SU-DHL-6 (cell line): Measurements from ENCODE around the gene NEK6.

ENCODE experiments used
- H2AFZ ChIP-seq: fragments of 200-600 bp; sonication (generic); 2 replicates; pipeline ENCODE4 v1.6.1; 2014; ENCODE audit warnings: low read depth, mild to moderate bottlenecking, moderate library complexity, mixed read lengths, antibody characterized with exemption, low read length; ENCODE audit not compliant: severe bottlenecking
- H3F3A ChIP-seq: fragments of 200-600 bp; shearing (Covaris generic); 2 replicates; pipeline ENCODE4 v1.6.0; 2016; ENCODE audit warnings: antibody characterized with exemption, mild to moderate bottlenecking; ENCODE audit not compliant: insufficient read depth
- H3K27ac ChIP-seq: fragments of 200-600 bp; sonication (generic); 2 replicates; pipeline ENCODE4 v1.5.1; 2016; ENCODE audit warnings: low read depth, mild to moderate bottlenecking, low read length, moderate library complexity, mixed read lengths
- H3K27me3 ChIP-seq: fragments of 200-600 bp; sonication (generic), shearing (Covaris generic); 2 replicates; pipeline ENCODE4 v1.6.0; 2014; ENCODE audit warnings: mild to moderate bottlenecking, low read length
- H3K36me3 ChIP-seq: fragments of 200-600 bp; sonication (generic); 2 replicates; pipeline ENCODE4 v1.6.1; 2014; ENCODE audit warnings: mild to moderate bottlenecking, low read length, mixed read lengths
- H3K4me2 ChIP-seq: fragments of 300-600, 200-600 bp; shearing (Covaris generic), sonication (generic); 2 replicates; pipeline ENCODE4 v1.6.0; 2014; ENCODE audit warnings: low read length, low read depth, mild to moderate bottlenecking; ENCODE audit not compliant: poor library complexity, severe bottlenecking
- H3K4me3 ChIP-seq: fragments of 200-600 bp; sonication (generic); 2 replicates; pipeline ENCODE4 v1.5.1; 2014; ENCODE audit warnings: antibody characterized with exemption, low read length, mild to moderate bottlenecking, mixed read lengths; ENCODE audit not compliant: insufficient read depth, poor library complexity, severe bottlenecking
- H3K79me2 ChIP-seq: fragments of 200-600 bp; sonication (generic); 2 replicates; pipeline ENCODE4 v1.6.1; 2014; ENCODE audit warnings: mild to moderate bottlenecking, low read length, moderate library complexity; ENCODE audit not compliant: insufficient read depth
- H3K9ac ChIP-seq: fragments of 200-600 bp; sonication (generic); 2 replicates; pipeline ENCODE4 v1.7.0; 2014; ENCODE audit warnings: mild to moderate bottlenecking, low read length
- H3K9me2 ChIP-seq: fragments of 200-600 bp; sonication (generic); replicated peaks from 2 replicates; pipeline ENCODE4 v1.6.1; 2014; ENCODE audit warnings: low read length; ENCODE audit not compliant: insufficient read depth
- H3K9me3 ChIP-seq: fragments of 200-600 bp; sonication (generic); 2 replicates; pipeline ENCODE4 v1.6.1; 2014; ENCODE audit warnings: low read length, mixed read lengths; ENCODE audit not compliant: insufficient read depth
- H4K20me1 ChIP-seq: fragments of 200-600 bp; sonication (generic); 2 replicates; pipeline ENCODE4 v1.6.1; 2014; ENCODE audit warnings: low read depth, mild to moderate bottlenecking, antibody characterized with exemption, low read length, moderate library complexity, mixed read lengths
- EZH2phosphoT487 ChIP-seq: fragments of 200-600 bp; sonication (generic), shearing (Covaris generic); conservative IDR thresholded peaks from 2 replicates; pipeline ENCODE4 v1.6.1; 2018; ENCODE audit warnings: mild to moderate bottlenecking, antibody characterized with exemption, low read length, moderate library complexity, mixed read lengths
- TF ChIP-seq, protein P1 (sequence below): fragments of 200-600 bp; sonication (generic); IDR thresholded peaks from one replicate; pipeline ENCODE4 v1.5.1; 2017; ENCODE audit warnings: antibody characterized with exemption, mild to moderate bottlenecking, low read length, moderate library complexity; ENCODE audit not compliant: insufficient read depth, poor library complexity, severe bottlenecking

NEK6 gene

DNA sequence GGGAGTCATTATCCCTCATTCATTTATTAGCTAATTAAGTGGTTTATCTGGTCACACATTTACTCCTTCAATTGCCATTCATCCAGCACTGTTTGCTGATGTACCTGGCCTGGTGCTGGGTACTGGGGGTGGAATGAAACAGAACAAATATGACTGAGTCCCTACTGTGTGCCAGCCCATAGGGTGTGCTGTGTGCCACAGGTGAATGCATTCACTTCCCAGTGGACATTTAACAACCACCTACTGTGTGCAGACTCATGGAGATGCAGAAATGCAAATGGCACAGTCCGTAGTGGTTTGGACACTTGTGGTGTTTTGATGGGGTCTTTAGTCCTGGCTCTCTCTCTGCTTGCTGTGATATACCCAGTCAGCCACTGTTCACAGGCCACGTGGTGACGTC is 10.5 kb downstream of the NEK6 start:
- Histone ChIP-seq H3K9me2 (no peaks in the 10 kb centered on the region), H3F3A (peaks cover 34% of the 10 kb centered on the region), H3K9me3 (no peaks in the 10 kb centered on the region), H3K36me3 (no peaks in the 10 kb centered on the region), H3K27me3 (no peaks in the 10 kb centered on the region), H3K79me2 (peaks cover 97% of the 10 kb centered on the region), H3K9ac (peak overlapping the region; percentile 54; the same call in 1 of the 2 replicates), H3K27ac (peak overlapping the region; percentile 98), H3K4me3 (no peak overlapping the region), H3K4me2 (peak overlapping the region; percentile 85), H4K20me1 (peaks cover 24% of the 10 kb centered on the region; the same call in 1 of the 2 replicates), H2AFZ (no peak overlapping the region)
- TF ChIP-seq, protein P1, sequence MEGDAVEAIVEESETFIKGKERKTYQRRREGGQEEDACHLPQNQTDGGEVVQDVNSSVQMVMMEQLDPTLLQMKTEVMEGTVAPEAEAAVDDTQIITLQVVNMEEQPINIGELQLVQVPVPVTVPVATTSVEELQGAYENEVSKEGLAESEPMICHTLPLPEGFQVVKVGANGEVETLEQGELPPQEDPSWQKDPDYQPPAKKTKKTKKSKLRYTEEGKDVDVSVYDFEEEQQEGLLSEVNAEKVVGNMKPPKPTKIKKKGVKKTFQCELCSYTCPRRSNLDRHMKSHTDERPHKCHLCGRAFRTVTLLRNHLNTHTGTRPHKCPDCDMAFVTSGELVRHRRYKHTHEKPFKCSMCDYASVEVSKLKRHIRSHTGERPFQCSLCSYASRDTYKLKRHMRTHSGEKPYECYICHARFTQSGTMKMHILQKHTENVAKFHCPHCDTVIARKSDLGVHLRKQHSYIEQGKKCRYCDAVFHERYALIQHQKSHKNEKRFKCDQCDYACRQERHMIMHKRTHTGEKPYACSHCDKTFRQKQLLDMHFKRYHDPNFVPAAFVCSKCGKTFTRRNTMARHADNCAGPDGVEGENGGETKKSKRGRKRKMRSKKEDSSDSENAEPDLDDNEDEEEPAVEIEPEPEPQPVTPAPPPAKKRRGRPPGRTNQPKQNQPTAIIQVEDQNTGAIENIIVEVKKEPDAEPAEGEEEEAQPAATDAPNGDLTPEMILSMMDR: no peak
- TF ChIP-seq EZH2phosphoT487: no peak

DNA sequence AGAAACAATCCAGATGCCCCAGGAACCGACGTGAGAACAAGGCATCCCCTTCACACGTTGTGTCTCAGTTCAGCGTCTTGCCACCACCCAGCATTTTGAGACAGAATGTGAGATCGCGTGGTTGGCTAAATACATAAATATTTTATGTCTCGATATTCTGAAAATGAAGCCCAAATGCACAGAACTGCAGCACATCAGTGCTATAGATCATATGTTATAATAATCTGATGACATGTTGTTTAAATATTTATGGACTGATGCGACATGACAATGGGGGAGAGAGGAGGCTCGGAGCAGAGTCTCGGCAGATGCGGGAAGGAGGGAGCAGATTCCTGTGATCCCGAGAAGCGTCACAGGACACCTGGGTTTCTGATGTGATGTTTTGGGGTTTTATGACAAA is 10.9 kb downstream of the NEK6 start:
- Histone ChIP-seq H3F3A (peaks cover 30% of the 10 kb centered on the region), H3K27ac (peak overlapping the region; percentile 98), H3K36me3 (no peaks in the 10 kb centered on the region), H3K4me2 (peak overlapping the region; percentile 8), H3K27me3 (no peaks in the 10 kb centered on the region), H3K79me2 (peaks cover 97% of the 10 kb centered on the region), H2AFZ (no peak overlapping the region), H3K9me3 (no peaks in the 10 kb centered on the region), H4K20me1 (peaks cover 28% of the 10 kb centered on the region; the same call in 1 of the 2 replicates), H3K9ac (peak overlapping the region; percentile 54; the same call in 1 of the 2 replicates), H3K9me2 (no peaks in the 10 kb centered on the region), H3K4me3 (no peak overlapping the region)
- TF ChIP-seq, protein P1: no peak
- TF ChIP-seq EZH2phosphoT487: no peak

- TF ChIP-seq EZH2phosphoT487: no peak
- TF ChIP-seq, protein P1: no peak
- H3K27ac ChIP-seq: peak overlapping the region; percentile 74
Observed at GRCh38 chr9:124269556-124269955, 11.8 kb downstream of the NEK6 start.

More at GRCh38 chr9:124269556-124269955, 11.8 kb downstream of the NEK6 start:
- H3F3A ChIP-seq: peaks cover 21% of the 10 kb centered on the region
- H3K9me3 ChIP-seq: no peaks in the 10 kb centered on the region
- peaks cover 98% of the 10 kb centered on the region for H3K79me2 ChIP-seq
- H3K36me3 ChIP-seq: no peaks in the 10 kb centered on the region
- H3K27me3 ChIP-seq: no peaks in the 10 kb centered on the region
- H3K4me2 ChIP-seq: peak overlapping the region; percentile 39
- peak overlapping the region; percentile 28 for H3K9ac ChIP-seq
- peaks cover 28% of the 10 kb centered on the region; the same call in 1 of the 2 replicates for H4K20me1 ChIP-seq
- no peak overlapping the region for H3K4me3 ChIP-seq
- no peaks in the 10 kb centered on the region for H3K9me2 ChIP-seq
- no peak overlapping the region for H2AFZ ChIP-seq
